KG1 (cell line): Measurements from ENCODE around the gene EIF2S1.
"Not testable (repeated sequence)": the region's sequence is repeated elsewhere in the genome, so short reads cannot be mapped to it uniquely, and the experiment has no call there.

Source experiments
- DNase-seq: peaks from one replicate; lab custom pipeline; 2025; lab: John Stamatoyannopoulos, UW

EIF2S1 gene

GRCh38 chr14:67372833-67373232, 12.7 kb downstream of the EIF2S1 start:
- no peak for DNase-seq

DNA sequence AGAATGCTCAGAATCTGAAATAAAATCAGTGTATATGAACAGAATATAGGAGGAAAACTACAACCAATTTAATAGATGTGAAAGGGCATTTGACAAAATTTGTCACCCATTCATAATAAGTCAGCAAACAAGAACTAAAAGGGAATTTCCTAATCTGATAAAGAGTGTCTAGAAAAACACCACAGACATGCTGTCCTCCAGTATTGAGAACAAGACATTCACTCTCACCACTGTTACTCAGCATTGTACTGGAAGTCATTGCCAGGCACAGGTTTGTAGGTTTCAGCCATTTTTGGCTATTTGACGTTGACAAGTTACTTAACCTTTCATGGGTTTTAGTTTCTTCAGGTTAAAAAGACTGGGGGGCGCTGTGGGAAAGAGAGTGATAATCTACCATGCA, 13.2 kb downstream of the EIF2S1 start:
- no peak for DNase-seq

GRCh38 chr14:67377916-67378315, 17.8 kb downstream of the EIF2S1 start:
- DNase-seq: no peak

GRCh38 chr14:67385120-67385519, 25.0 kb downstream of the EIF2S1 start:
- no peak for DNase-seq

DNA sequence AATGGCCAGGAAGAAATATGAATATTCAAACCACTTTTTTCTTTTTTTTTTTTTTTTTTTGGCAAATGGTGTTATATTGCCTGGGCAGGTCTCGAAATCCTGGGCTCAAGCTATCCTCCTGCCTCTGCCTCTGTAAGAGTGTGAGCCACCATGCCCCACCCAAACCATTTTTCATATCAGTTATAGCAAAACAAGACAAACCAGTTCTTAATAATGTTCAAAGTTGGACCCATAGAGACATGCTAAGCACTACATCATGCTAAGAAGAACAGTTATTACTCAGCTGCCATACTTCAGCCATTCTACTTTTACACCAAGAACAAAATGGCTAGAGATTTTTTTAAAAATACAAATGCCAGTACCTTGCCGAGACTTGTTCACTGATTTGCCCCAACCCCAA, 25.5 kb downstream of the EIF2S1 start:
- DNase-seq: no peak

DNA sequence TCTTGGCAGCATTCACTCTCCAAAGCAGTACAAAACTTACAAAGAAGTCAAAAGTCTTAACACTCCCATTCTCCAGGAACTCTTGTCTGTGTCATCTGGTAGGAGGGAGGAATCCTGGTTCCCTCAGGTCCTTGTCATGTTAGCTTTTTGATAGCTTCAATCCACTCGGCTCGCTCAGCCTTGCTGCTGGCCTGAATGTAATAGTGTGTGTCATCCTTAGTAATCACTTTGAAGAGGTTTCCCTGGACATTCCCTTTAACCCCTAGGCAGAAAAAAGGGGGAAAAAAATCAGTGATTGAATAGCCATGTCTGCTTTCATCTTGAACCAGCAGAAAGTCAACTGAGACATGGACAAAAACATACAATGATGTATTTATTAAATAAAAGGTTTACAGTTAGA, 27.1 kb downstream of the EIF2S1 start:
- DNase-seq: no peak

GRCh38 chr14:67389275-67389674, 29.1 kb downstream of the EIF2S1 start:
- DNase-seq: no peak

DNA sequence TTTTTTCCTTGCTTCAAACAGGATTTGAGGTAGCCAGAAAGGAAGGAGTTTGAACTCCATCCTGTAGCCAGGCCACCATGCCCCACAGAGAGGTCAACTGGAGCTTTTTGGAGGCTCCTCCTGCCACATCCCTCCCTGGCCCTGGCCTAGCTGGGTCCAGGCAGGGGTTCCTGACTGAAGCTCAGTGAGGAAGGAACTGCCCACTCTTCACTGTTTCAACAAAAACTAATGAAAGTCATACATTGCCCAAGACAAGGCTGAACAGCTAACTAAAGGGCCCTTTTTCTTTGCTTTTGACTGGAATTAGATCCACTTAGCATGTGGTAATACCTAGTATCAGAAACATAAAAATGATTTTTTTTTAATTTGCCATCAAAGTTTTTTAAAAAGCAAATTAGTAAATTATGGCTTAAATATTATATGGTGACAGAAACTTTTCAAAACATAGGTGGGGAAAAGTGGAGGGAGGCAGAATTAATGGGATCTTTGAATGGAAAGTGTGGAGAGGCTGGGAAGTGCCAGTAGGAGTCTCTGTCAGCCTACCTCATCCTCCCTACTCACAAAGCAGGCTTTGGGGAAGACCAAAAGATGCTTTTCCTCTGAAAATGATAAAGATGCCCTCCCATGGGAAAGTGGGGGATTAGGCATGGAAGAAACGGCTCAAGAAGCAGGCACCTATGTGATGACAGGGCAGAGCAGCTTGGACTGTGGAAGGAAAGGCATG, 29.8 kb downstream of the EIF2S1 start:
- DNase-seq: no peak

GRCh38 chr14:67391268-67391667, 31.1 kb downstream of the EIF2S1 start:
- DNase-seq: no peak

- no peak for DNase-seq
These were observed 32.0 kb downstream of the EIF2S1 start for GRCh38 chr14:67392123-67392522.

- no peak for DNase-seq
These were observed 32.7 kb downstream of the EIF2S1 start for GRCh38 chr14:67392800-67393199.

GRCh38 chr14:67393689-67394088, 33.6 kb downstream of the EIF2S1 start:
- DNase-seq: no peak

GRCh38 chr14:67395086-67395875, 35.2 kb downstream of the EIF2S1 start:
- no peak for DNase-seq

DNA sequence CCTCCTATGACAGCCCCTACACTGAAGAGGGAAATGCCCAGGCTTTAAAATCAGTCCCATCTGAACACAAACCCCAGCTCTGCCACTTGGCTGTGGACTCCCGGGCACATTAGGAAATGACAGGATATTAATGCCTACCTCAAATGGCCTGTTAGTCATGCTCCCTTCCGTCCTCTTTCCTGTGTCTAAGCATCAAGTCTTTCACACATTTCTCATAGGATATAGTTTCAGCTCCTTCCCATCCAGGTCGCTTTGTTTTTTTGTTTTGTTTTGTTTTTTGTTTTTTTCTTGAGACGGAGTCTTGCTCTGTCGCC, 35.7 kb downstream of the EIF2S1 start:
- no peak for DNase-seq

DNA sequence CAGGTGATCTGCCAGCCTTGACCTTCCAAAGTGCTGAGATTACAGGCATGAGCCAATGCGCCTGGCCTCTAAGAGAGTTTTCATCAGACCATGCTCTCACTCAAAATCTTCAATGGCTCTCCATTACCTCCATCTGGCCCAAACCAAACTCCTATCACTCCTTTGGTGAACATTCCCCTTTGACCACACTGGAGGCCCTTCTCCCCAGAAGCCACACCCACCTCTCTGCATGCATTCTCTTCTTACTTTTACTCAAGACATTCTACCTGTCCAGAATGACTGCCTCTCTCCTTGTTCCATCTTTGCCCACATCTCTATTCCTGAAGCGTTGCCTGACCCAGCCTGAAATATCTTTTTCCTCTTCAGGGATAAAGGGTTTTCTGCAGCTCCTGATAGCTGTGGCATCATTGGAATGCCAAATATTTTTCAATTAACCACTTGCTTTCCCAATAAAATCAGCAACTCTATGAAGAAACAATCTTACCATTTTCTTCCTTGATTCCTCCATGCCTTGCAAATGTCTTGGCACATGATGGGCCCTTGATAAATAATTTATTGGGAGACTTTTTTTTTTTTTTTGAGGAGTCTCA, 36.3 kb downstream of the EIF2S1 start:
- no peak for DNase-seq

DNA sequence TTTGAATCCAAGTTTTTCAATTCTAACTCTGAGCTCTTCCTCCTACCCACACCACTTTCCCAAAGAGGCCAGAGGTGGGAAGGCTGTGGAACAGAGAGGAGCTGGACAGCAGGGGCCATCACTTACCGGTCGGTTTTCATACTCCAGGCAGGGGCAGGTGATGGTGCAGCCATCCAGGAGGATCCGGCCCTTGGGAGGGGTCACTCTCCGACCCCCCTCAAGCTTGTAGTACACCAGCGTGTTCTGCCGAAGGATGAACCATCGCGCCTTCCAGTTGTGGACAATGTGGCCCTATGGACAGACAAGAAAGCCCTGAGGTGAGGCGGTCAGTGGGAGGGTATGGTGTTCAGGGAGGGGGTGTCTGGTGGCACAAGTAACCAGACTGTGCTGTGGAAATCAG, 37.4 kb downstream of the EIF2S1 start:
- no peak for DNase-seq

GRCh38 chr14:67400434-67400833, 40.3 kb downstream of the EIF2S1 start:
- DNase-seq: no peak

DNA sequence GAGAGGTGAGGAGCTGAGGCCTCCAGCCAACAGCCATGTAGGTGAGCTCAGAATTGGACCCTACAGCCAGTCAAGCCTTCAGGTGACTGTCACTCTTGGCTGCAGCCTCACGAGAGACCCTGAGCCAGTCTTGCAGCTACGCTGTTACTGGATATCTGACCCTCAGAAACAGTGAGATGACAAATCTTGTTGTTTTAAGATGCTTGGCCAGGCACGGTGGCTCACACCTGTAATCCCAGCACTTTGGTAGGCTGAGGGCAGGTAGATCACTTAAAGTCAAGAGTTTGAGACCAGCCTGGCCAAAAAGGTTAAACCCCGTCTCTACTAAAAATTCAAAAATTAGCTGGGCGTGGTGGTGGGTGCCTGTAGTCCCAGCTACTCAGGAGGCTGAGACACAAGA, 45.6 kb downstream of the EIF2S1 start:
- no peak for DNase-seq

GRCh38 chr14:67408122-67408801, 48.1 kb downstream of the EIF2S1 start:
- DNase-seq: not testable (repeated sequence)

- DNase-seq: no peak
These were observed 49.3 kb downstream of the EIF2S1 start for GRCh38 chr14:67409461-67409860.

DNA sequence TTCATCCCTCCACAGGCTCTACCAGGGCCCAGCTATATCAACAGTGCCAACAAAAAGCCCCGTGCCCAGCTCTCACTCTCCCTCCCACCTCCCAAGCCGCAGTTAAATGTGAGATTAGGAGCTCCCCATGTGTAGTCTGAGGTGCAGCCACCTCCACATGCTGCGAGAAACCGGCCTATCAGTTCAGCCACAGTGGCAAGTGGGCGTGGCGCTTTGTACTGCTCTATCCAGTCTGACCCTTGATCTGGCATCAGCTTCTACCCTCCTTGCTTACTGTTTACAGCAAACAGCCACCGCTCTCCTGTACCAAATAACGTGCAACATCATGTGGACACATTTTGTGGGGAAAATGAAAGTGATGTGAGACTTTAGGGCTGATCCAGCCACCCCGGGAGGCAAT, 50.2 kb downstream of the EIF2S1 start:
- DNase-seq: no peak

DNA sequence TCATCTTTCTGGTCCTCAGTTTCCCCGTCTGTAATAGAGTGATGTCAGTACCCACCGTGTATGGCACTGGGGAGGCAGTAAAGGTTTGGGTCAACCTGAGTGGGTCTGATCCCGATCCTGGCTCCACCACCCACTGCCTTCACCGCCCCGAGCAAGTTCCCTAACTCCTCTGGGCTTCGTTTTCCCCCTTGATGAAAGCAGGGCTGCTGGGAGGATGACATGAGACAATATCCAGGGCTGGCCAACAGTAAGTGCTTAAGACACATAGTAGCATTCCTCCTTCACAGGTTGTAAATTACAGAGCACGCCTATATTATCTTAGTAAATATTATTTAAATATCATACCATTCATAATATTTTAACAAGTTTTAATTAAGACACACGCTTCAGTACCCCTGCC, 51.2 kb downstream of the EIF2S1 start:
- DNase-seq: no peak
